Bone marrow (tissue), 2 donors: ENCODE measurements around the gene B3GNT2.
"Not testable (repeated sequence)": the region's sequence is repeated elsewhere in the genome, so short reads cannot be mapped to it uniquely, and the experiment has no call there.

Experiments used
- DNase-seq, 2 donors: peaks; one replicate each; lab custom pipeline; 2025; lab: John Stamatoyannopoulos, UW

Gene B3GNT2

GRCh38 chr2:62238236-62238635 lies 42.3 kb downstream of the B3GNT2 start:
- no peak for DNase-seq

GRCh38 chr2:62240546-62240945 lies 44.6 kb downstream of the B3GNT2 start:
- no peak for DNase-seq

- DNase-seq: no peak
Observed at GRCh38 chr2:62243983-62244382, 48.1 kb downstream of the B3GNT2 start.

- no peak for DNase-seq
Observed at GRCh38 chr2:62248226-62248625, 52.3 kb downstream of the B3GNT2 start.

GRCh38 chr2:62250239-62250638 lies 54.3 kb downstream of the B3GNT2 start:
- DNase-seq: no peak

- no peak for DNase-seq
Observed at GRCh38 chr2:62254424-62255266, 58.7 kb downstream of the B3GNT2 start.

GRCh38 chr2:62257466-62257865 lies 61.6 kb downstream of the B3GNT2 start:
- no peak for DNase-seq

GRCh38 chr2:62263076-62263715 lies 67.3 kb downstream of the B3GNT2 start:
- no peak for DNase-seq

GRCh38 chr2:62264186-62264585 lies 68.3 kb downstream of the B3GNT2 start:
- DNase-seq: no peak

GRCh38 chr2:62265106-62265505 lies 69.2 kb downstream of the B3GNT2 start:
- DNase-seq: peak in 1 of 2 donors; percentile 30

- no peak for DNase-seq
Observed at GRCh38 chr2:62266433-62267038, 70.6 kb downstream of the B3GNT2 start.

- DNase-seq: no peak
Observed at GRCh38 chr2:62267696-62268095, 71.8 kb downstream of the B3GNT2 start.

- not testable (repeated sequence) for DNase-seq
Observed at GRCh38 chr2:62268681-62269188, 72.8 kb downstream of the B3GNT2 start.

GRCh38 chr2:62270728-62271127 lies 74.8 kb downstream of the B3GNT2 start:
- peak in 1 of 2 donors; percentile 25 for DNase-seq
